ENCODE results near the gene KCNF1.

DNA sequence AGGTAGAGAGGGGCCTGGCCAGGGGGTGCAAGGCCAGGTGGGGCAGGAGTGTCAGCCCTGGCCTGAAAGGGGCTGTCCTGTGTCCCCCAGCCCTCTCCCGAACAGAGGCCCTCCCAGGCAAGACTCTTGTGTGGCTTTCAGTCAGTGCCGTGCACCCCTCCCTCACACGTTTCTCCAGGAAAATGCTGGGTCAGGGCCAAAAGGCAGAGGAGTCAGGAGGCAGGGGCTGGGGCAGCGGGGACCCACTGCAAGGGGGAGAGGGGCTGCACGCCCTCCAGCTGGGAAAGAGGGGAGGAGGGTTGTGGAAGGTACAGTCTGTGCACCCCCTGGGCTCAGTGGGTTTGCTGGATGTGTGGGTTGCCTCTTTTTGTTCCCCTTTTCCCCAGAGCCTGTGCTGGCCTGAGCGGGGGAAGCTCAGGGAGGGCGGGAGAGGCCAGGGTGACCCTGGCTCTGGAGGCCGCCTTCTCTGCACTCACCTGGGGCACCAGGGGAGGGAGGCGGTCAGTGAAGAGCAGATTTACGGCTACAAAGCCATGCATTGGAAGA lies 4.1 kb downstream of the KCNF1 start:
- TF ChIP-seq GTF2F1 (IDR thresholded peaks at IDR 0.05; ENCODE audit: borderline replicate concordance, low read depth, low read length) = no peak
- TF ChIP-seq PHF8 (conservative IDR thresholded peaks at IDR 0.05; ENCODE audit: low read depth, low read length) = no peak
- TF ChIP-seq EP300 (IDR thresholded peaks at IDR 0.05; ENCODE audit: borderline replicate concordance in 1 of 2, low read depth in 2 of 2, low read length in 2 of 2) = no peak
- TF ChIP-seq, protein P1, sequence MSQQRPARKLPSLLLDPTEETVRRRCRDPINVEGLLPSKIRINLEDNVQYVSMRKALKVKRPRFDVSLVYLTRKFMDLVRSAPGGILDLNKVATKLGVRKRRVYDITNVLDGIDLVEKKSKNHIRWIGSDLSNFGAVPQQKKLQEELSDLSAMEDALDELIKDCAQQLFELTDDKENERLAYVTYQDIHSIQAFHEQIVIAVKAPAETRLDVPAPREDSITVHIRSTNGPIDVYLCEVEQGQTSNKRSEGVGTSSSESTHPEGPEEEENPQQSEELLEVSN (IDR thresholded peaks at IDR 0.05) = no peak
- TF ChIP-seq SRF (IDR thresholded peaks at IDR 0.05; ENCODE audit: low read depth, low read length) = no peak
- no peak for TF ChIP-seq POLR2AphosphoS5 (IDR thresholded peaks at IDR 0.05; ENCODE audit: low read depth, low read length)
